Hepatocyte (in vitro differentiated cells): Measurements from ENCODE around the gene TIMM29.

ENCODE experiments used
- EZH2 ChIP-seq: fragments of 200-600 bp; sonication (generic); IDR thresholded peaks from 2 replicates; pipeline ENCODE4 v1.6.1; 2016; ENCODE audit warnings: antibody characterized with exemption, mild to moderate bottlenecking, borderline replicate concordance
- EZH2phosphoT487 ChIP-seq: fragments of 200-600 bp; sonication (generic); IDR thresholded peaks from one replicate; pipeline ENCODE4 v1.6.1; 2018; ENCODE audit warnings: antibody characterized with exemption, mild to moderate bottlenecking, low read depth, moderate library complexity; ENCODE audit not compliant: unreplicated experiment, severe bottlenecking
- TF ChIP-seq, protein P1 (sequence below): fragments of 200-600 bp; sonication (generic); IDR thresholded peaks from 2 replicates; pipeline ENCODE4 v1.5.1; 2016; ENCODE audit warnings: antibody characterized with exemption, mild to moderate bottlenecking; ENCODE audit not compliant: poor library complexity

DNA sequence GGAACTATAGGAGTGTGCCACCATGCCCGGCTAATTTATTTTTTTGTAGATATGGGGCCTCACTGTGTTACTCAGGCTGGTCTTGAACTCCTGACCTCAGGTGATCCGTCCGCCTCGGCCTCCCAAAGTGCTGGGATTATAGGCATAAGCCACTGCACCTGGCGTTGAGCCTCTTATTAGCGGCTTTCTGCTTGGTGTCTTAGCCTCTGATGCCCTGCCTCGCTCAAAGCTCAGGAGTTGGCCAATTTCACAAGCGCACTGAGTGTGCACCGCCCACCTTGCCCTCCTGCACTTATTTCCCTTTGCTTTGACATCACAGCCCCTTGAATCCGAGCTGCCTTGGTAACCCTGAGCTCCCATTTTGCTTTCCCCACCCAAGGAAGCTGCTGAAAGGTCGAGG, 10.3 kb upstream of the TIMM29 start:
- TF ChIP-seq, protein P1, sequence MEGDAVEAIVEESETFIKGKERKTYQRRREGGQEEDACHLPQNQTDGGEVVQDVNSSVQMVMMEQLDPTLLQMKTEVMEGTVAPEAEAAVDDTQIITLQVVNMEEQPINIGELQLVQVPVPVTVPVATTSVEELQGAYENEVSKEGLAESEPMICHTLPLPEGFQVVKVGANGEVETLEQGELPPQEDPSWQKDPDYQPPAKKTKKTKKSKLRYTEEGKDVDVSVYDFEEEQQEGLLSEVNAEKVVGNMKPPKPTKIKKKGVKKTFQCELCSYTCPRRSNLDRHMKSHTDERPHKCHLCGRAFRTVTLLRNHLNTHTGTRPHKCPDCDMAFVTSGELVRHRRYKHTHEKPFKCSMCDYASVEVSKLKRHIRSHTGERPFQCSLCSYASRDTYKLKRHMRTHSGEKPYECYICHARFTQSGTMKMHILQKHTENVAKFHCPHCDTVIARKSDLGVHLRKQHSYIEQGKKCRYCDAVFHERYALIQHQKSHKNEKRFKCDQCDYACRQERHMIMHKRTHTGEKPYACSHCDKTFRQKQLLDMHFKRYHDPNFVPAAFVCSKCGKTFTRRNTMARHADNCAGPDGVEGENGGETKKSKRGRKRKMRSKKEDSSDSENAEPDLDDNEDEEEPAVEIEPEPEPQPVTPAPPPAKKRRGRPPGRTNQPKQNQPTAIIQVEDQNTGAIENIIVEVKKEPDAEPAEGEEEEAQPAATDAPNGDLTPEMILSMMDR, result no peak
- TF ChIP-seq EZH2, result no peak
- TF ChIP-seq EZH2phosphoT487, result no peak
